Body of pancreas (tissue), 4 donors: ENCODE measurements around the gene GPR146.

Experiments
- CTCF ChIP-seq, 7 experiments: fragments of 450-650 bp in 4 of 7; fragments of 200-600 bp in 3 of 7; sonication (generic) in 3 of 7; IDR thresholded peaks; one replicate each; pipeline ENCODE4 v1.5.1; 2016 to 2019; ENCODE audit warnings: antibody characterized with exemption in 7 of 7
- POLR2A ChIP-seq, 3 donors: fragments of 450-650 bp; IDR thresholded peaks; one replicate each; pipeline ENCODE4 v1.6.1; 2016; ENCODE audit warnings: antibody characterized with exemption in 3 of 3, mild to moderate bottlenecking in 2 of 3

- TF ChIP-seq CTCF (IDR thresholded peaks at IDR 0.05) (no peak), POLR2A (IDR thresholded peaks at IDR 0.05) (no peak)
Observed at GRCh38 chr7:1101563-1102431, 57.5 kb downstream of the GPR146 start.
